GM12875 (cell line): Measurements from ENCODE around the gene ZYX.

Experiments used
- H3K4me3 ChIP-seq: one replicate; pipeline ENCODE4 v1.5.1; 2011; ENCODE audit warnings: low read depth, low read length, control low read depth
- CTCF ChIP-seq: IDR thresholded peaks from 2 replicates; pipeline ENCODE4 v1.5.1; 2011; ENCODE audit warnings: low read depth, mild to moderate bottlenecking, control low read depth, inconsistent platforms, low read length, moderate library complexity, borderline replicate concordance; ENCODE audit not compliant: insufficient read depth

The ZYX gene

GRCh38 chr7:143387156-143387975 is 6.2 kb downstream of the ZYX start:
- TF ChIP-seq CTCF, result no peak

GRCh38 chr7:143388051-143388450 is 6.9 kb downstream of the ZYX start:
- H3K4me3 ChIP-seq, result no peak overlapping the region
- TF ChIP-seq CTCF, result no peak

More at GRCh38 chr7:143387156-143387975, 6.2 kb downstream of the ZYX start:
- H3K4me3 ChIP-seq, result no peak overlapping the region

- no peak overlapping the region for H3K4me3 ChIP-seq
- TF ChIP-seq CTCF, result no peak
These were observed 7.5 kb downstream of the ZYX start for GRCh38 chr7:143388491-143389101.

GRCh38 chr7:143389316-143390103 is 8.4 kb downstream of the ZYX start:
- TF ChIP-seq CTCF, result no peak
- H3K4me3 ChIP-seq, result no peak overlapping the region

- TF ChIP-seq CTCF, result no peak
- no peak overlapping the region for H3K4me3 ChIP-seq
These were observed 9.1 kb downstream of the ZYX start for GRCh38 chr7:143390104-143390772.

- TF ChIP-seq CTCF, result no peak
- H3K4me3 ChIP-seq, result no peak overlapping the region
These were observed 9.7 kb downstream of the ZYX start for GRCh38 chr7:143390773-143391317.
